ENCODE data around the gene GPR153. TPM values are rescaled to one million over a fixed set of nuclear protein-coding genes. Genes with fewer than 3 reads are reported as not detected.

The GPR153 gene
- total and polyA plus RNA-seq, 2 of the 13 experiments (the other 11 are each of a cell fraction or from before 2014, with no cell fraction given): 0.22 to 0.31 TPM

GRCh38 chr1:6245086-6245868 is 15.6 kb downstream of the GPR153 start (continued):
- TF ChIP-seq ZNF142 (CRISPR knock-in tag; IDR thresholded peaks at IDR 0.05): peak; percentile 97
- no peak for TF ChIP-seq ZNF775 (CRISPR knock-in tag; IDR thresholded peaks at IDR 0.05; ENCODE audit: borderline replicate concordance)
- TF ChIP-seq ZMYM2 (CRISPR knock-in tag; IDR thresholded peaks at IDR 0.05): no peak
- peak; percentile 98 for TF ChIP-seq ZNF605 (CRISPR knock-in tag; IDR thresholded peaks at IDR 0.05)
- TF ChIP-seq IRF9 (CRISPR knock-in tag; IDR thresholded peaks at IDR 0.05; ENCODE audit: borderline replicate concordance): peak; percentile 99
- TF ChIP-seq ZNF543 (CRISPR knock-in tag; IDR thresholded peaks at IDR 0.05): peak; percentile 98
- no peak for TF ChIP-seq AFF4 (CRISPR knock-in tag; IDR thresholded peaks at IDR 0.05)
- TF ChIP-seq KLF16 (CRISPR knock-in tag; IDR thresholded peaks at IDR 0.05): peak; percentile 56 to 99; a peak in 2 of 4 replicates
- TF ChIP-seq LBX2 (CRISPR knock-in tag; IDR thresholded peaks at IDR 0.05; ENCODE audit: borderline replicate concordance): peak; percentile 99
- TF ChIP-seq HES4 (CRISPR knock-in tag; IDR thresholded peaks at IDR 0.05; ENCODE audit: borderline replicate concordance): peak; percentile 100
- peak; percentile 93 for TF ChIP-seq MIXL1 (CRISPR knock-in tag; IDR thresholded peaks at IDR 0.05)
- TF ChIP-seq MAFK (conservative IDR thresholded peaks at IDR 0.05 in 1 of 2, IDR thresholded peaks at IDR 0.05 in 1 of 2; ENCODE audit: low read length in 2 of 2): no peak
- peak; percentile 94 for TF ChIP-seq NRL (CRISPR knock-in tag; IDR thresholded peaks at IDR 0.05; ENCODE audit: borderline replicate concordance)
- TF ChIP-seq SOX13 (IDR thresholded peaks at IDR 0.05): no peak
- peak in 1 of 2 experiments; percentile 81; a peak in 2 of 4 replicates for TF ChIP-seq SOX13 (CRISPR knock-in tag; conservative IDR thresholded peaks at IDR 0.05 in 1 of 2, IDR thresholded peaks at IDR 0.05 in 1 of 2)
- TF ChIP-seq MEF2D (CRISPR knock-in tag; IDR thresholded peaks at IDR 0.05): peak; percentile 87; the same call in 1 of the 2 replicates
- no peak for TF ChIP-seq FOXK2 (IDR thresholded peaks at IDR 0.05)

Measured in HepG2 (cell line).